ENCODE results near the gene SLC31A2. TPM values are rescaled to one million over a fixed set of nuclear protein-coding genes. Genes with fewer than 3 reads are reported as not detected.
A peak's percentile ranks its signal among the peaks of the same experiment; 100 is the strongest.

Gene SLC31A2
- total and polyA plus RNA-seq, 2 donors (not counting 1 experiment from before 2014, with no cell fraction given) = 17.8 TPM

DNA sequence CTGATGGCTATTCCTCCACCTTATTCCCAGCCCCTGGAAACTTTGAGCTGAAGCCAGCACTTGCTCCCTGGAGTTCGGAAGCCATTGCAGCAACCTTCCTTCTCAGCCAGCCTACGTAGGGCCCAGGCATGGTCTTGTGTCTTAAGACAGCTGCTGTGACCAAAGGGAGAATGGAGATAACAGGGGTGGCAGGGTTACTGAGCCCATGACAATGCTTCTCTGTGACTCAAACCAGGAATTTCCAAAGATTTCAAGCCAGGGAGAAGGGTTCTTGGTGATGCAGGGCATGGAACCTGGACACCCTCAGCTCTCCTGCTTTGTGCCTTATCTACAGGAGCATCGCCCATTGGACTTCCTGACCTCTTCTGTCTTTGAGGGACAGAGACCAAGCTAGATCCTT is 12.2 kb downstream of the SLC31A2 start:
- no peak for DNase-seq (ENCODE audit: low read depth in 2 of 2)

DNA sequence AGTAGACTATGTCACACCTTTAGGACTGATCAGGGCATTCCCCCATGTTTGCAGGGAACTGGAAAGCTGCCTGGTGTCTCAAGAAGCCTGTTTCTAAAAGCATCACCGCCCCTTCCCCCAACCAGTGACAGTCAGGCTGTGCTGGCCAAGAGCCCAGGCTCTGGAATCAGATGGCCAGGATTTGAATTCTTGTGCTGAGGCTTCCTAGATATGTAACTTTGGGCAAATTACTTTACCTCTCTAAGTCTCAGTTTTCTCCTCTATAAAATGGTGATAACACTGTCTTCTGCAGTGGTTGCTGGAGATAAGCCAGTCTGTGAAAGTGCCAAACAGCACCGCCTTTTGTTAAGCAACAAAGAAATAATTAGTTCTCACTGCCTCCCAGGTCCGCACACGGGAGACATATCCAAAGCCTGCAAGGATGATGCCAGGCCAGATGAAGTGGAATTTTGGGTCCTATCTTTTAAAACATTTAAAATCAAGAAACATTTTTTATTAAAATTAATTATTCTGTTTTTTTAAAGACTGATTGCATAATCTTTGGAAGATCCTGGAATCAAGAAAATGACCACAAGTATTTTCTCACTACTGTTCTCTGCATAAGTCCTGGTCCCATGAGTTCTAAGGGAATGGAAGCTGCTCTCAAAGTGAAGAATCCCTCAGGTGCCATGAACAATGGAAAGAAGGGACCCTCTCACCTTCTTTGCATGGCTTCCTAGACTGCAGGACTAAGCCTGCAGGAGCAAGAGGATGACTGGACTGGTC is 13.9 kb downstream of the SLC31A2 start:
- H3K36me3 ChIP-seq (ENCODE audit: control insufficient read depth, insufficient read depth, low read length) = peaks cover 30% of the 10 kb centered on the region
- TF ChIP-seq, protein P1, sequence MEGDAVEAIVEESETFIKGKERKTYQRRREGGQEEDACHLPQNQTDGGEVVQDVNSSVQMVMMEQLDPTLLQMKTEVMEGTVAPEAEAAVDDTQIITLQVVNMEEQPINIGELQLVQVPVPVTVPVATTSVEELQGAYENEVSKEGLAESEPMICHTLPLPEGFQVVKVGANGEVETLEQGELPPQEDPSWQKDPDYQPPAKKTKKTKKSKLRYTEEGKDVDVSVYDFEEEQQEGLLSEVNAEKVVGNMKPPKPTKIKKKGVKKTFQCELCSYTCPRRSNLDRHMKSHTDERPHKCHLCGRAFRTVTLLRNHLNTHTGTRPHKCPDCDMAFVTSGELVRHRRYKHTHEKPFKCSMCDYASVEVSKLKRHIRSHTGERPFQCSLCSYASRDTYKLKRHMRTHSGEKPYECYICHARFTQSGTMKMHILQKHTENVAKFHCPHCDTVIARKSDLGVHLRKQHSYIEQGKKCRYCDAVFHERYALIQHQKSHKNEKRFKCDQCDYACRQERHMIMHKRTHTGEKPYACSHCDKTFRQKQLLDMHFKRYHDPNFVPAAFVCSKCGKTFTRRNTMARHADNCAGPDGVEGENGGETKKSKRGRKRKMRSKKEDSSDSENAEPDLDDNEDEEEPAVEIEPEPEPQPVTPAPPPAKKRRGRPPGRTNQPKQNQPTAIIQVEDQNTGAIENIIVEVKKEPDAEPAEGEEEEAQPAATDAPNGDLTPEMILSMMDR (conservative IDR thresholded peaks at IDR 0.05 in 1 of 2, IDR thresholded peaks at IDR 0.05 in 1 of 2; ENCODE audit: low read depth in 1 of 2, low read length in 2 of 2) = no peak
- no peak for TF ChIP-seq EZH2 (IDR thresholded peaks at IDR 0.05; ENCODE audit: low read length, missing control alignments)

More for the DNA sequence above, 12.2 kb downstream of the SLC31A2 start:
- Histone ChIP-seq H3K27ac (ENCODE audit: insufficient read depth, low read length) (no peak overlapping the region), H3K4me3 (replicated peaks in 1 of 4; ENCODE audit: control extremely low read depth in 1 of 4, insufficient read depth in 1 of 4, low read depth in 3 of 4, low read length in 4 of 4) (no peak overlapping the region), H3K36me3 (ENCODE audit: control insufficient read depth, insufficient read depth, low read length) (peaks cover 26% of the 10 kb centered on the region), H4K20me1 (ENCODE audit: control insufficient read depth, extremely low read depth, insufficient read depth, low read length) (no peaks in the 10 kb centered on the region), H3K79me2 (ENCODE audit: control insufficient read depth, insufficient read depth, low read length) (no peaks in the 10 kb centered on the region), H2AFZ (ENCODE audit: low read length) (no peak overlapping the region), H3K9ac (ENCODE audit: insufficient read depth, low read length) (no peak overlapping the region), H3K27me3 (ENCODE audit: control insufficient read depth, insufficient read depth, low read length) (no peaks in the 10 kb centered on the region), H3K4me1 (ENCODE audit: control insufficient read depth, extremely low read depth, insufficient read depth, low read length) (peaks cover 4% of the 10 kb centered on the region), H3K9me3 (ENCODE audit: control insufficient read depth, insufficient read depth, low read depth, low read length) (no peaks in the 10 kb centered on the region), H3K4me2 (ENCODE audit: extremely low read depth, insufficient read depth, low read length) (no peak overlapping the region)
- TF ChIP-seq, protein P1 (conservative IDR thresholded peaks at IDR 0.05 in 1 of 2, IDR thresholded peaks at IDR 0.05 in 1 of 2; ENCODE audit: low read depth in 1 of 2, low read length in 2 of 2) = no peak
- TF ChIP-seq EZH2 (IDR thresholded peaks at IDR 0.05; ENCODE audit: low read length, missing control alignments) = no peak

GRCh38 chr9:113166039-113166438 is 15.2 kb downstream of the SLC31A2 start:
- Histone ChIP-seq H3K79me2 (ENCODE audit: control insufficient read depth, insufficient read depth, low read length) (no peaks in the 10 kb centered on the region), H4K20me1 (ENCODE audit: control insufficient read depth, extremely low read depth, insufficient read depth, low read length) (no peaks in the 10 kb centered on the region), H2AFZ (ENCODE audit: low read length) (no peak overlapping the region), H3K27ac (ENCODE audit: insufficient read depth, low read length) (no peak overlapping the region), H3K36me3 (ENCODE audit: control insufficient read depth, insufficient read depth, low read length) (peaks cover 32% of the 10 kb centered on the region), H3K4me3 (replicated peaks in 1 of 4; ENCODE audit: control extremely low read depth in 1 of 4, insufficient read depth in 1 of 4, low read depth in 3 of 4, low read length in 4 of 4) (no peak overlapping the region), H3K9me3 (ENCODE audit: control insufficient read depth, insufficient read depth, low read depth, low read length) (no peaks in the 10 kb centered on the region), H3K4me1 (ENCODE audit: control insufficient read depth, extremely low read depth, insufficient read depth, low read length) (peaks cover 4% of the 10 kb centered on the region), H3K9ac (ENCODE audit: insufficient read depth, low read length) (no peak overlapping the region), H3K4me2 (ENCODE audit: extremely low read depth, insufficient read depth, low read length) (no peak overlapping the region), H3K27me3 (ENCODE audit: control insufficient read depth, insufficient read depth, low read length) (no peaks in the 10 kb centered on the region)
- TF ChIP-seq, protein P1 (conservative IDR thresholded peaks at IDR 0.05 in 1 of 2, IDR thresholded peaks at IDR 0.05 in 1 of 2; ENCODE audit: low read depth in 1 of 2, low read length in 2 of 2) = no peak
- no peak for TF ChIP-seq EZH2 (IDR thresholded peaks at IDR 0.05; ENCODE audit: low read length, missing control alignments)
- no peak for DNase-seq (ENCODE audit: low read depth in 2 of 2)

More for the DNA sequence above, 13.9 kb downstream of the SLC31A2 start:
- no peak overlapping the region for H3K4me3 ChIP-seq (replicated peaks in 1 of 4; ENCODE audit: control extremely low read depth in 1 of 4, insufficient read depth in 1 of 4, low read depth in 3 of 4, low read length in 4 of 4)
- H4K20me1 ChIP-seq (ENCODE audit: control insufficient read depth, extremely low read depth, insufficient read depth, low read length) = no peaks in the 10 kb centered on the region
- H3K4me1 ChIP-seq (ENCODE audit: control insufficient read depth, extremely low read depth, insufficient read depth, low read length) = peaks cover 4% of the 10 kb centered on the region
- H3K27me3 ChIP-seq (ENCODE audit: control insufficient read depth, insufficient read depth, low read length) = no peaks in the 10 kb centered on the region
- H3K9me3 ChIP-seq (ENCODE audit: control insufficient read depth, insufficient read depth, low read depth, low read length) = no peaks in the 10 kb centered on the region
- H3K79me2 ChIP-seq (ENCODE audit: control insufficient read depth, insufficient read depth, low read length) = no peaks in the 10 kb centered on the region
- H2AFZ ChIP-seq (ENCODE audit: low read length) = no peak overlapping the region
- no peak overlapping the region for H3K9ac ChIP-seq (ENCODE audit: insufficient read depth, low read length)
- H3K4me2 ChIP-seq (ENCODE audit: extremely low read depth, insufficient read depth, low read length) = no peak overlapping the region
- H3K27ac ChIP-seq (ENCODE audit: insufficient read depth, low read length) = no peak overlapping the region
- DNase-seq (ENCODE audit: low read depth in 2 of 2) = peak; percentile 47 to 62

Data from fibroblast of lung (primary cell).